Measurements from ENCODE around the gene MMP24OS.

GRCh38 chr20:35243986-35244385 lies 33.9 kb downstream of the MMP24OS start:
- TF ChIP-seq CTCF (IDR thresholded peaks at IDR 0.05) (no peak), POLR2A (IDR thresholded peaks at IDR 0.05) (no peak), POLR2AphosphoS5 (IDR thresholded peaks at IDR 0.05) (no peak), EP300 (IDR thresholded peaks at IDR 0.05) (no peak)
